BE2C (cell line): ENCODE measurements around the gene KIAA1217.

ENCODE experiments used
- DNase-seq: peaks from one replicate; pipeline ENCODE4 v3.0.0-alpha.2; 2020
- H3K27me3 ChIP-seq: fragments of 250-450 bp; sonication (Bioruptor Pico); 2 replicates; pipeline ENCODE4 v1.5.1; 2020; ENCODE audit warnings: mild to moderate bottlenecking
- H3K36me3 ChIP-seq: fragments of 250-450 bp; sonication (Bioruptor Pico); 2 replicates; pipeline ENCODE4 v1.5.1; 2020; ENCODE audit warnings: mild to moderate bottlenecking
- H3K4me1 ChIP-seq: fragments of 250-450 bp; sonication (Bioruptor Pico); 2 replicates; pipeline ENCODE4 v1.5.1; 2020
- H3K4me3 ChIP-seq: 2 replicates; pipeline ENCODE4 v1.5.1; 2011; ENCODE audit warnings: low read depth, low read length
- H3K9me3 ChIP-seq: fragments of 250-450 bp; sonication (Bioruptor Pico); 2 replicates; pipeline ENCODE4 v1.5.1; 2020
- TF ChIP-seq, protein P1 (sequence below): IDR thresholded peaks from 2 replicates; pipeline ENCODE4 v1.5.1; 2012; ENCODE audit warnings: mild to moderate bottlenecking, low read depth, low read length

KIAA1217 gene

DNA sequence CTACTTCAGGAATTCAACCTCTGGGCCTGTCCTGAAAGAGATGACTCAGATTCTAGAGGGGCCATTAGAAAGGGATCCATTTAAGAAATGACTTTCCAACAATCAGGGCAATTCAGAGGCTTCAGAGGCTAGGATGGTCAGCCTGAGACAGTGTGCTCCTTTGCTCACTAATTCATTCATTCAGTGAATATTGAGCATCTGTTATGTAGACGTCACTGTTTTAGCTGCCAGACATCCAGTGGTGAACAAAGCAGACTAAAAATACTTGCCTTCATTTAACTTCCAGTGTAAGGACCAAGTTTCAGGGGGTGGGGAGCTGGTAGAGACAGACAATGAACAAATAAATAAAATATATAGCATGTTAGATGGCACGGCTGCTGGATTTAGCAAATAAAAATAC lies 1.6 kb downstream of the KIAA1217 start:
- Histone ChIP-seq H3K36me3 (no peaks in the 10 kb centered on the region), H3K9me3 (no peaks in the 10 kb centered on the region), H3K27me3 (no peaks in the 10 kb centered on the region), H3K4me1 (no peaks in the 10 kb centered on the region), H3K4me3 (no peak overlapping the region)
- no peak for DNase-seq
- TF ChIP-seq, protein P1, sequence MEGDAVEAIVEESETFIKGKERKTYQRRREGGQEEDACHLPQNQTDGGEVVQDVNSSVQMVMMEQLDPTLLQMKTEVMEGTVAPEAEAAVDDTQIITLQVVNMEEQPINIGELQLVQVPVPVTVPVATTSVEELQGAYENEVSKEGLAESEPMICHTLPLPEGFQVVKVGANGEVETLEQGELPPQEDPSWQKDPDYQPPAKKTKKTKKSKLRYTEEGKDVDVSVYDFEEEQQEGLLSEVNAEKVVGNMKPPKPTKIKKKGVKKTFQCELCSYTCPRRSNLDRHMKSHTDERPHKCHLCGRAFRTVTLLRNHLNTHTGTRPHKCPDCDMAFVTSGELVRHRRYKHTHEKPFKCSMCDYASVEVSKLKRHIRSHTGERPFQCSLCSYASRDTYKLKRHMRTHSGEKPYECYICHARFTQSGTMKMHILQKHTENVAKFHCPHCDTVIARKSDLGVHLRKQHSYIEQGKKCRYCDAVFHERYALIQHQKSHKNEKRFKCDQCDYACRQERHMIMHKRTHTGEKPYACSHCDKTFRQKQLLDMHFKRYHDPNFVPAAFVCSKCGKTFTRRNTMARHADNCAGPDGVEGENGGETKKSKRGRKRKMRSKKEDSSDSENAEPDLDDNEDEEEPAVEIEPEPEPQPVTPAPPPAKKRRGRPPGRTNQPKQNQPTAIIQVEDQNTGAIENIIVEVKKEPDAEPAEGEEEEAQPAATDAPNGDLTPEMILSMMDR, result no peak

GRCh38 chr10:24213266-24213665 lies 4.3 kb downstream of the KIAA1217 start:
- no peaks in the 10 kb centered on the region for H3K27me3 ChIP-seq
- no peaks in the 10 kb centered on the region for H3K9me3 ChIP-seq
- DNase-seq, result no peak
- TF ChIP-seq, protein P1, result no peak
- no peak overlapping the region for H3K4me3 ChIP-seq
- H3K36me3 ChIP-seq, result no peaks in the 10 kb centered on the region
- no peaks in the 10 kb centered on the region for H3K4me1 ChIP-seq

- H3K4me1 ChIP-seq, result no peaks in the 10 kb centered on the region
- no peaks in the 10 kb centered on the region for H3K9me3 ChIP-seq
Observed at GRCh38 chr10:24213881-24214280, 4.9 kb downstream of the KIAA1217 start.

GRCh38 chr10:24214762-24215161 lies 5.8 kb downstream of the KIAA1217 start:
- no peaks in the 10 kb centered on the region for H3K27me3 ChIP-seq
- H3K4me3 ChIP-seq, result no peak overlapping the region
- H3K9me3 ChIP-seq, result no peaks in the 10 kb centered on the region
- no peak for DNase-seq
- no peaks in the 10 kb centered on the region for H3K4me1 ChIP-seq
- no peaks in the 10 kb centered on the region for H3K36me3 ChIP-seq
- TF ChIP-seq, protein P1, result no peak

More at GRCh38 chr10:24213881-24214280, 4.9 kb downstream of the KIAA1217 start:
- Histone ChIP-seq H3K36me3 (no peaks in the 10 kb centered on the region), H3K27me3 (no peaks in the 10 kb centered on the region), H3K4me3 (no peak overlapping the region)
- DNase-seq, result no peak
- TF ChIP-seq, protein P1, result no peak

GRCh38 chr10:24215196-24215595 lies 6.3 kb downstream of the KIAA1217 start:
- no peak for DNase-seq
- Histone ChIP-seq H3K36me3 (no peaks in the 10 kb centered on the region), H3K27me3 (no peaks in the 10 kb centered on the region), H3K9me3 (no peaks in the 10 kb centered on the region), H3K4me1 (no peaks in the 10 kb centered on the region), H3K4me3 (no peak overlapping the region)
- TF ChIP-seq, protein P1, result no peak

DNA sequence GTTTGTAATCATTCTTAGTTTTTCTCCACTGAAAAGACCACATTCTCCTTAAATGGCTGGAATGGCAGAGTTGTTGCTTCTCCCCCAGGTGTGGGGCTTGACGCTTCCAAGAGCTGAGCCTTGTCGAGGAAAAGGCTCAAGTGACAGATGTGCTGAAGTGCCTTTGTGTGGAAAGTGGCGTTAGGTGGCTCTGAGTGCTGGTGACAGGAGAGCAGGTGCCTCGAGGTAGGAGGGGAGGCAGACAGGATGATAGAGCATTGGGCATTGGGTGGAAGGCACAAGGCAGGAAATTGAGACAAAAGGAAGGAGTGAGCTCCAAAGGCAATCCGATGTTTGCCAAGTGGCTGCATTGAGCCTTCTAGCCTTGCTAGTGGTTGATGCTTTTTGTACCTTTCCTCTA lies 6.7 kb downstream of the KIAA1217 start:
- H3K27me3 ChIP-seq, result no peaks in the 10 kb centered on the region
- no peaks in the 10 kb centered on the region for H3K9me3 ChIP-seq
- H3K4me1 ChIP-seq, result no peaks in the 10 kb centered on the region
- no peak for DNase-seq
- TF ChIP-seq, protein P1, result no peak
- no peak overlapping the region for H3K4me3 ChIP-seq
- H3K36me3 ChIP-seq, result no peaks in the 10 kb centered on the region
